HL-60 (cell line): Measurements from ENCODE around the gene BTBD17.

Source experiments
- DNase-seq, 2 experiments: peaks; one replicate each; pipeline ENCODE4 v3.0.0-alpha.2; 2010 to 2020; ENCODE audit warnings: low read depth in 1 of 2, low spot score in 1 of 2
- H3K27ac ChIP-seq: fragments of 250-450 bp; sonication (Bioruptor Pico); replicated peaks from 2 replicates; pipeline ENCODE4 v1.5.1; 2020; ENCODE audit warnings: mild to moderate bottlenecking, moderate library complexity
- H3K27me3 ChIP-seq: fragments of 250-450 bp; sonication (Bioruptor Pico); 2 replicates; pipeline ENCODE4 v1.5.1; 2021; ENCODE audit warnings: mild to moderate bottlenecking, moderate library complexity; ENCODE audit not compliant: insufficient read depth, poor library complexity, severe bottlenecking
- H3K4me3 ChIP-seq: replicated peaks from 2 replicates; pipeline ENCODE4 v1.5.1; 2011; ENCODE audit warnings: mild to moderate bottlenecking, control low read depth, low read length; ENCODE audit not compliant: insufficient read depth
- GABPA ChIP-seq: IDR thresholded peaks from 2 replicates; pipeline ENCODE4 v1.6.1; 2012; ENCODE audit warnings: low read depth
- POLR2AphosphoS5 ChIP-seq: IDR thresholded peaks from 2 replicates; pipeline ENCODE4 v1.6.1; 2012; ENCODE audit warnings: low read depth
- REST ChIP-seq: IDR thresholded peaks from 2 replicates; pipeline ENCODE4 v1.6.1; 2012; ENCODE audit warnings: low read depth; ENCODE audit not compliant: insufficient replicate concordance
- SPI1 ChIP-seq: IDR thresholded peaks from 2 replicates; pipeline ENCODE4 v1.6.1; 2012; ENCODE audit warnings: low read depth, mild to moderate bottlenecking, borderline replicate concordance
- TF ChIP-seq, protein P1 (sequence below): IDR thresholded peaks from one replicate; pipeline ENCODE4 v1.5.1; 2011; ENCODE audit warnings: low read length, control low read depth, inconsistent platforms; ENCODE audit not compliant: insufficient read depth

BTBD17 gene

DNA sequence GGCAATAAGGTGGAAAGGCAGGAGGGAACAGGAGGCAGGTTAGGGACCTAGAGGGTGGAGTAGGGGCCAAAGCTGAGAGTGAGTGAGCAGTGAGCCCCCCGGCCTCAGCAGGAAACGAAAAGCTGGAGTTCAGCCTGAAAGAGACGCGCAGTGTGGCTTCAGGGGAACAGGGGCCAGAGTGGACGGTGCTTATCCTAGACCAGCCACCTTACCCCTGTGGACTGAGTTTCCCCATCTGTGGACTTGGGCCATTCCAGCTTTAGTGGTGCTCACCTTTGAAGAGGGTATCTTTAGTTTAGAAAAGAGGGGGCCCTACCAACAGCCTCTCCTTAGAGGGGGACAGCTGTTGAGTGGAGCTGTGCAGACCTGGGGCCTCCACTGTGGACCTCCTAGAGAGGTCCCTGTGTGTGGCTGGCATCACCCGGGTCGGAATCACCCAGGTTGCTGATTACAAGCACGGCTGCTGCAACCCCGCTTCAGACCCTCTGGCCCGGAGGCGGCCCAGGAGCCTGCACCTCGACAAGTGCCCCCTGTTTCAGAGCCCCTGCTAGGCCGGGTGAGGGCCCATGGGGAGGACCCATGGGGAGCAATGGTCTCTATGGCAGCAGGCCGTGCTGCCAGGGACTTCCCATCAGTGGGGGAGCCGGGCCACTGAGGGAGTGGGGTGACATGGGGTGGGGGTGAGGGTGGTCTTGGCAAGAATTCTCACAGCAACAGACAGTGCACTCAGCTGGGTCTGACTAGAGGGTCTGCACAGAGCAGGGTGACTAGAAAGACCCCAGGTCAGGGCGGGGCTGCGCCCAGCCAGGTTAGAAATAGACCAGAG lies 8.2 kb upstream of the BTBD17 start:
- H3K27me3 ChIP-seq, result no peaks in the 10 kb centered on the region
- H3K27ac ChIP-seq, result no peak overlapping the region
- H3K4me3 ChIP-seq, result no peak overlapping the region
- no peak for DNase-seq
- TF ChIP-seq REST, result no peak
- TF ChIP-seq SPI1, result no peak
- TF ChIP-seq, protein P1, sequence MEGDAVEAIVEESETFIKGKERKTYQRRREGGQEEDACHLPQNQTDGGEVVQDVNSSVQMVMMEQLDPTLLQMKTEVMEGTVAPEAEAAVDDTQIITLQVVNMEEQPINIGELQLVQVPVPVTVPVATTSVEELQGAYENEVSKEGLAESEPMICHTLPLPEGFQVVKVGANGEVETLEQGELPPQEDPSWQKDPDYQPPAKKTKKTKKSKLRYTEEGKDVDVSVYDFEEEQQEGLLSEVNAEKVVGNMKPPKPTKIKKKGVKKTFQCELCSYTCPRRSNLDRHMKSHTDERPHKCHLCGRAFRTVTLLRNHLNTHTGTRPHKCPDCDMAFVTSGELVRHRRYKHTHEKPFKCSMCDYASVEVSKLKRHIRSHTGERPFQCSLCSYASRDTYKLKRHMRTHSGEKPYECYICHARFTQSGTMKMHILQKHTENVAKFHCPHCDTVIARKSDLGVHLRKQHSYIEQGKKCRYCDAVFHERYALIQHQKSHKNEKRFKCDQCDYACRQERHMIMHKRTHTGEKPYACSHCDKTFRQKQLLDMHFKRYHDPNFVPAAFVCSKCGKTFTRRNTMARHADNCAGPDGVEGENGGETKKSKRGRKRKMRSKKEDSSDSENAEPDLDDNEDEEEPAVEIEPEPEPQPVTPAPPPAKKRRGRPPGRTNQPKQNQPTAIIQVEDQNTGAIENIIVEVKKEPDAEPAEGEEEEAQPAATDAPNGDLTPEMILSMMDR, result no peak

- peak in 1 of 2 experiments; percentile 80 for DNase-seq
- TF ChIP-seq SPI1, result no peak
- TF ChIP-seq, protein P1, result no peak
- no peak for TF ChIP-seq GABPA
- no peak for TF ChIP-seq POLR2AphosphoS5
- TF ChIP-seq REST, result no peak
- H3K27ac ChIP-seq, result no peak overlapping the region
- no peak overlapping the region for H3K4me3 ChIP-seq
- H3K27me3 ChIP-seq, result no peaks in the 10 kb centered on the region
These were observed 7.6 kb upstream of the BTBD17 start for GRCh38 chr17:74369221-74369620.

DNA sequence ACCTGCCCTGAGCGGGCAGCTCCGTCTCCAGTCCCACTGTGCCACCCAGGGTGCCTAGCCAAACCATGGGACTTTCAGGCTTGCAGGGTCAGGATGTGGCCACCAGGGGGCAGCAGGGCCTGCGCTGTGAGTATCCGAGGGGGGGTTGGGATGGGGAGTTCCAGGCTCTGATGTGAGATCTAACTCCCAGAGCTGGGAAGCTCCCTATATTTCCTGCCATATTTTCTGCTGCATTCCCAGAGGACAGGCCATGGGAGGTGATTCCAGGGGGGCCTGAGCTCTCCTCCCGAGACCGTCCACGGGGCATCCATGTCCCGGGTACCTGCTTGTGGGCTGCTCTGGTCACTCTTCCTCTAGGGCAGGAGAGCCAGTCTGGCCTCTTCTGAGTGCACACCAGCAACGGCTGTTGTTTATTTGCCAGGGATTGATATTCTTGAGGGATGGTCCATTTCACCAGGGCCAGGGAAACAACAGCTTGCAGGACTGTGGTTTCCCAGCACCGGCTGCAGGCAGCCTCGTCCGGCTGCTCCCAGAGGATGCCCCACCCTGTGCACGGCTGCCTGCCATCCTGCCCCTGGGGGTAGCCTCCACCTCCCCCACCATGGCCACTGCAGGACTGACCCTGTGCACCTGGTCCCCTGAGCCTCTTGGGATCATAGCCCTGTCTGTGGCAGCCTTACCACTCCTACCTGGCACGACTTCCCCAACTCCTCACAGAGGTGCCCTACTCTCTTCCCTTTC lies 6.8 kb upstream of the BTBD17 start:
- DNase-seq, result peak in 1 of 2 experiments; percentile 63
- Histone ChIP-seq H3K27ac (no peak overlapping the region), H3K4me3 (no peak overlapping the region), H3K27me3 (no peaks in the 10 kb centered on the region)
- no peak for TF ChIP-seq POLR2AphosphoS5
- TF ChIP-seq, protein P1, result peak; percentile 91
